CD4-positive, alpha-beta T cell (primary cell): ENCODE data around the gene PLXND1. TPM values are rescaled to one million over a fixed set of nuclear protein-coding genes. Genes with fewer than 3 reads are reported as not detected.

Source experiments
- ATAC-seq: fragments of 200-7000 bp; cut with Tn5 transposase; one replicate; pipeline ENCODE4 v1.10.0; 2022; ENCODE audit warnings: mild to moderate bottlenecking; ENCODE audit not compliant: poor library complexity
- CTCF ChIA-PET: fragments of 350-600 bp; sonication (Branson Sonifier 250); formaldehyde crosslinking; loops from one replicate; lab custom pipeline; 2021; ENCODE audit warnings: antibody characterized with exemption, inconsistent platforms; lab: Charles Lee
- POLR2A ChIA-PET: fragments of 350-600 bp; sonication (Branson Sonifier 250); formaldehyde crosslinking; loops from one replicate; lab custom pipeline; 2021; ENCODE audit warnings: antibody characterized with exemption, inconsistent platforms; lab: Charles Lee
- DNase-seq, 14 experiments: peaks; one replicate each; pipeline ENCODE4 v3.0.0-alpha.2; 2013 to 2020; ENCODE audit warnings: mixed read lengths in 2 of 14
- H3K27ac ChIP-seq, 2 donors: one replicate each; pipeline versions ENCODE4 v1.5.1 to v1.7.0; 2013; ENCODE audit warnings: low read length in 2 of 2, low read depth in 1 of 2, mild to moderate bottlenecking in 1 of 2
- H3K27me3 ChIP-seq, 2 experiments: 1 replicate in 1 of 2; 2 replicates in 1 of 2; pipeline versions ENCODE4 v1.6.1 to v1.7.0; 2013; ENCODE audit warnings: low read length in 2 of 2, control low read depth in 1 of 2, mild to moderate bottlenecking in 1 of 2, moderate library complexity in 1 of 2; ENCODE audit not compliant: insufficient read depth in 2 of 2, control insufficient read depth in 1 of 2
- H3K36me3 ChIP-seq: one replicate; pipeline ENCODE4 v1.6.1; 2013; ENCODE audit warnings: low read length, control low read depth; ENCODE audit not compliant: insufficient read depth
- H3K4me1 ChIP-seq: one replicate; pipeline ENCODE4 v1.6.1; 2013; ENCODE audit warnings: low read length, control low read depth; ENCODE audit not compliant: insufficient read depth
- H3K4me3 ChIP-seq: one replicate; pipeline ENCODE4 v1.5.1; 2013; ENCODE audit warnings: mild to moderate bottlenecking, low read length, moderate library complexity
- H3K9me3 ChIP-seq, 2 experiments: 1 replicate in 1 of 2; 2 replicates in 1 of 2; pipeline versions ENCODE4 v1.6.1 to v1.7.0; 2013; ENCODE audit warnings: low read length in 2 of 2, mild to moderate bottlenecking in 2 of 2, control low read depth in 1 of 2, moderate library complexity in 1 of 2; ENCODE audit not compliant: control insufficient read depth in 1 of 2, insufficient read depth in 1 of 2
- H3K27ac Mint-ChIP-seq: one replicate; pipeline ENCODE4 v1.8.0; 2020; ENCODE audit warnings: mixed read lengths
- H3K27me3 Mint-ChIP-seq: one replicate; pipeline ENCODE4 v1.8.0; 2021; ENCODE audit warnings: mixed read lengths
- H3K36me3 Mint-ChIP-seq: one replicate; pipeline ENCODE4 v1.8.0; 2021; ENCODE audit warnings: low read depth, mixed read lengths
- H3K4me1 Mint-ChIP-seq: one replicate; pipeline ENCODE4 v1.8.0; 2021; ENCODE audit warnings: low read depth, mixed read lengths
- H3K4me3 Mint-ChIP-seq: one replicate; pipeline ENCODE4 v1.8.0; 2020; ENCODE audit warnings: mild to moderate bottlenecking, mixed read lengths
- H3K9me3 Mint-ChIP-seq: one replicate; pipeline ENCODE4 v1.8.0; 2020; ENCODE audit warnings: mixed read lengths
- CTCF ChIP-seq: fragments of 200-600 bp; IDR thresholded peaks from one replicate; pipeline ENCODE4 v1.8.0; 2022; ENCODE audit warnings: antibody characterized with exemption, mild to moderate bottlenecking
- intact Hi-C, 2 experiments: fragments of 100-400 bp; cut with DNase I in 1 of 2; cut with micrococcal nuclease in 1 of 2; formaldehyde crosslinking; loops; one replicate each; pipeline versions ENCODE4 v1.15.1 to v1.9.0; 2023 to 2025; cut with DNase I, micrococcal nuclease
- total RNA-seq, 174 experiments: library from RNA in 2 of 174; stranded (reverse) in 2 of 174; gene quantifications; one replicate each; pipeline ENCODE4 v1.2.3 and lab custom pipeline; 2021 to 2026

PLXND1 gene
- total RNA-seq, 2 experiments from 2014 or later: 61.7 to 62.5 TPM

- Mint-ChIP-seq H3K4me1 (peaks cover 24% of the 10 kb centered on the region), H3K4me3 (no peak overlapping the region), H3K36me3 (peaks cover 4% of the 10 kb centered on the region), H3K9me3 (no peaks in the 10 kb centered on the region), H3K27me3 (peaks cover 20% of the 10 kb centered on the region), H3K27ac (no peak overlapping the region)
- no peak for TF ChIP-seq CTCF
- intact Hi-C loops: no loop called here
- Histone ChIP-seq H3K27me3 (peaks cover 0 to 5% of the 10 kb centered on the region in 2 experiments), H3K4me3 (no peak overlapping the region), H3K27ac (no peak overlapping the region), H3K9me3 (no peaks in the 10 kb centered on the region), H3K36me3 (no peaks in the 10 kb centered on the region), H3K4me1 (peaks cover 63% of the 10 kb centered on the region)
- ChIA-PET POLR2A (interaction anchor here (1.6 to 3.1 kb wide), 2 partner anchors 26 to 163 kb away, joined by 3 to 45 read pairs; partner anchors contain the start of gene IFT122), CTCF (no interaction called here)
- ATAC-seq: no peak
- DNase-seq: no peak
Observed at GRCh38 chr3:129603561-129603942, 2.9 kb downstream of the PLXND1 start.

- ATAC-seq (no peak), DNase-seq (peak in 1 of 14 experiments; percentile 50)
- peaks cover 20% of the 10 kb centered on the region for H3K27me3 Mint-ChIP-seq
- no peak overlapping the region for H3K27ac ChIP-seq
- POLR2A ChIA-PET: no interaction called here
- intact Hi-C loops: no loop called here
- peaks cover 20% of the 10 kb centered on the region for H3K4me1 Mint-ChIP-seq
- no peaks in the 10 kb centered on the region for H3K36me3 ChIP-seq
- H3K36me3 Mint-ChIP-seq: peaks cover 4% of the 10 kb centered on the region
- H3K27ac Mint-ChIP-seq: no peak overlapping the region
- peak overlapping the region; percentile 7 for H3K4me3 Mint-ChIP-seq
- H3K27me3 ChIP-seq: peaks cover 0 to 5% of the 10 kb centered on the region in 2 experiments
- CTCF ChIA-PET: no interaction called here
- no peaks in the 10 kb centered on the region for H3K9me3 Mint-ChIP-seq
- TF ChIP-seq CTCF: no peak
- no peaks in the 10 kb centered on the region for H3K9me3 ChIP-seq
- H3K4me3 ChIP-seq: no peak overlapping the region
- peaks cover 58% of the 10 kb centered on the region for H3K4me1 ChIP-seq
Observed at GRCh38 chr3:129602730-129603560, 3.5 kb downstream of the PLXND1 start.

GRCh38 chr3:129602309-129602708, 4.2 kb downstream of the PLXND1 start:
- DNase-seq (no peak), ATAC-seq (no peak)
- Mint-ChIP-seq H3K4me3 (no peak overlapping the region), H3K27ac (no peak overlapping the region), H3K36me3 (peaks cover 4% of the 10 kb centered on the region), H3K27me3 (peaks cover 20% of the 10 kb centered on the region), H3K9me3 (no peaks in the 10 kb centered on the region), H3K4me1 (peaks cover 20% of the 10 kb centered on the region)
- ChIA-PET POLR2A (no interaction called here), CTCF (no interaction called here)
- intact Hi-C loops: no loop called here
- no peak for TF ChIP-seq CTCF
- H3K27ac ChIP-seq: no peak overlapping the region
- H3K4me3 ChIP-seq: no peak overlapping the region
- H3K4me1 ChIP-seq: peaks cover 51% of the 10 kb centered on the region
- no peaks in the 10 kb centered on the region for H3K9me3 ChIP-seq
- H3K36me3 ChIP-seq: no peaks in the 10 kb centered on the region
- peaks cover 0 to 5% of the 10 kb centered on the region in 2 experiments for H3K27me3 ChIP-seq
